ENCODE results near the gene ACTN1. TPM values are rescaled to one million over a fixed set of nuclear protein-coding genes. Genes with fewer than 3 reads are reported as not detected.

ACTN1 gene
- polyA plus RNA-seq, 1 of the 3 experiments (the other 2 are of a cell fraction): 319 TPM

DNA sequence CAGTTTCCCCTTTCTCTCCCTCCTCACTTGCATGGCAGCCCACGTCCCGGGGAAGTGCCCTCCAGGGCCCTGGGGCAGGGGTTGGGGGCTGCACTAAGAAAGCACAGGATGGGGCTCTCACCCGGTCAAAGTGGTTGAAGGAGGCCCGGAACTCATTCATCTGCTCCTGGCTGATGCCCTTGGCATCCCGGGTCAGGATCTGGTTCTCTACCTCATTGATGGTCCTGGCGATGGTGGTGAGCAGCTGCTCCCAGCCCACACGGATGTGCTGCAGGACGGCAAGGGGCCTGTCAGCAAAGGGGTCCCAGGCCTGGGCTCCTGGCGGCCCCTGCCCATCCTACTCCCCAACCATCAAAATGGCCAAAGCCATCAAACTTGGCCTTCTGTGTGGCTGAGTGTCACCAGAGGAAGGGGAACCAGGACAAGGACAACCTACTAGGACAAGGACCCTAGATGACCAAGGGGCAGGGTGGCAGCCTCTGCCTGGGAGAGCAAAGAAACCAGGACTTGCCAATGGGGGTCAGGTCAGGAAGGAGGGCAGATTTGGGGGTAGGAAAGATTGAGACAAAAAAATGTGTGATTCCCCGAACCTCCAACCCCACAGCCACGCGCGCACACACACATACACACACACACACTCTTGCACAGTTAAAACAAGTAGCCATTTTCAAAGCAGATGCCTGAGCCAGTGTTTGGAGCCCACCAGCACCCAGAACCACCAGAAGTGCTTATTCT is 99.1 kb downstream of the ACTN1 start:
- Histone ChIP-seq H3K9me3 (no peaks in the 10 kb centered on the region), H3K4me2 (no peak overlapping the region), H3K9ac (no peak overlapping the region), H3K9me2 (no peaks in the 10 kb centered on the region), H4K20me1 (ENCODE audit: insufficient read depth) (peaks cover 11% of the 10 kb centered on the region; the same call in 1 of the 2 replicates), H3K27ac (ENCODE audit: low read depth in 2 of 2, low read length in 1 of 2) (no peak overlapping the region), H3F3A (replicated peaks; ENCODE audit: insufficient read depth) (peaks cover 27% of the 10 kb centered on the region), H3K4me1 (ENCODE audit: control insufficient read depth in 1 of 2, insufficient read depth in 2 of 2, low read depth in 1 of 2, low read length in 1 of 2) (peaks cover 4 to 6% of the 10 kb centered on the region in 2 experiments; a peak in 2 of 4 replicates), H2AFZ (ENCODE audit: low read depth) (no peak overlapping the region), H3K4me3 (ENCODE audit: low read depth in 2 of 2, low read length in 1 of 2) (no peak overlapping the region), H3K79me2 (ENCODE audit: insufficient read depth) (peaks cover 38% of the 10 kb centered on the region; the same call in 1 of the 2 replicates), H3K36me3 (replicated peaks in 1 of 2; ENCODE audit: control insufficient read depth in 1 of 2, insufficient read depth in 2 of 2, low read length in 1 of 2) (peaks cover 75 to 92% of the 10 kb centered on the region in 2 experiments), H3K27me3 (ENCODE audit: insufficient read depth) (no peaks in the 10 kb centered on the region)
- WGBS (ENCODE audit: low lambda C conversion rate): 97% methylated on average over 10 of the region's 13 CpGs
- ChIA-PET POLR2A (no interaction called here), CTCF (interaction anchor here (0.7 to 2.6 kb wide), 2 partner anchors 9 to 16 kb away, joined by 4 to 8 read pairs; no protein-coding TSS in a partner anchor)
- TF ChIP-seq, protein P1, sequence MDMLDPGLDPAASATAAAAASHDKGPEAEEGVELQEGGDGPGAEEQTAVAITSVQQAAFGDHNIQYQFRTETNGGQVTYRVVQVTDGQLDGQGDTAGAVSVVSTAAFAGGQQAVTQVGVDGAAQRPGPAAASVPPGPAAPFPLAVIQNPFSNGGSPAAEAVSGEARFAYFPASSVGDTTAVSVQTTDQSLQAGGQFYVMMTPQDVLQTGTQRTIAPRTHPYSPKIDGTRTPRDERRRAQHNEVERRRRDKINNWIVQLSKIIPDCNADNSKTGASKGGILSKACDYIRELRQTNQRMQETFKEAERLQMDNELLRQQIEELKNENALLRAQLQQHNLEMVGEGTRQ (IDR thresholded peaks at IDR 0.05; ENCODE audit: borderline replicate concordance, low read depth, low read length): no peak
- TF ChIP-seq MEF2A (IDR thresholded peaks at IDR 0.05; ENCODE audit: borderline replicate concordance, low read depth): no peak
- TF ChIP-seq, protein P2, sequence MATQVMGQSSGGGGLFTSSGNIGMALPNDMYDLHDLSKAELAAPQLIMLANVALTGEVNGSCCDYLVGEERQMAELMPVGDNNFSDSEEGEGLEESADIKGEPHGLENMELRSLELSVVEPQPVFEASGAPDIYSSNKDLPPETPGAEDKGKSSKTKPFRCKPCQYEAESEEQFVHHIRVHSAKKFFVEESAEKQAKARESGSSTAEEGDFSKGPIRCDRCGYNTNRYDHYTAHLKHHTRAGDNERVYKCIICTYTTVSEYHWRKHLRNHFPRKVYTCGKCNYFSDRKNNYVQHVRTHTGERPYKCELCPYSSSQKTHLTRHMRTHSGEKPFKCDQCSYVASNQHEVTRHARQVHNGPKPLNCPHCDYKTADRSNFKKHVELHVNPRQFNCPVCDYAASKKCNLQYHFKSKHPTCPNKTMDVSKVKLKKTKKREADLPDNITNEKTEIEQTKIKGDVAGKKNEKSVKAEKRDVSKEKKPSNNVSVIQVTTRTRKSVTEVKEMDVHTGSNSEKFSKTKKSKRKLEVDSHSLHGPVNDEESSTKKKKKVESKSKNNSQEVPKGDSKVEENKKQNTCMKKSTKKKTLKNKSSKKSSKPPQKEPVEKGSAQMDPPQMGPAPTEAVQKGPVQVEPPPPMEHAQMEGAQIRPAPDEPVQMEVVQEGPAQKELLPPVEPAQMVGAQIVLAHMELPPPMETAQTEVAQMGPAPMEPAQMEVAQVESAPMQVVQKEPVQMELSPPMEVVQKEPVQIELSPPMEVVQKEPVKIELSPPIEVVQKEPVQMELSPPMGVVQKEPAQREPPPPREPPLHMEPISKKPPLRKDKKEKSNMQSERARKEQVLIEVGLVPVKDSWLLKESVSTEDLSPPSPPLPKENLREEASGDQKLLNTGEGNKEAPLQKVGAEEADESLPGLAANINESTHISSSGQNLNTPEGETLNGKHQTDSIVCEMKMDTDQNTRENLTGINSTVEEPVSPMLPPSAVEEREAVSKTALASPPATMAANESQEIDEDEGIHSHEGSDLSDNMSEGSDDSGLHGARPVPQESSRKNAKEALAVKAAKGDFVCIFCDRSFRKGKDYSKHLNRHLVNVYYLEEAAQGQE (IDR thresholded peaks at IDR 0.05; ENCODE audit: low read depth, low read length): no peak
- TF ChIP-seq POLR2AphosphoS5 (IDR thresholded peaks at IDR 0.05; ENCODE audit: low read depth, low read length): 0 out of 2 replicates have a peak, but pooled peaks have one; percentile 5
- no peak for TF ChIP-seq JUND (IDR thresholded peaks at IDR 0.05)
- TF ChIP-seq TCF12 (IDR thresholded peaks at IDR 0.05): no peak
- TF ChIP-seq RCOR1 (IDR thresholded peaks at IDR 0.05; ENCODE audit: low read length): no peak
- no peak for TF ChIP-seq GABPA (IDR thresholded peaks at IDR 0.05; ENCODE audit: low read depth)
- no peak for TF ChIP-seq FOSL2 (IDR thresholded peaks at IDR 0.05; ENCODE audit: borderline replicate concordance, low read depth)
- no peak for DNase-seq

DNA sequence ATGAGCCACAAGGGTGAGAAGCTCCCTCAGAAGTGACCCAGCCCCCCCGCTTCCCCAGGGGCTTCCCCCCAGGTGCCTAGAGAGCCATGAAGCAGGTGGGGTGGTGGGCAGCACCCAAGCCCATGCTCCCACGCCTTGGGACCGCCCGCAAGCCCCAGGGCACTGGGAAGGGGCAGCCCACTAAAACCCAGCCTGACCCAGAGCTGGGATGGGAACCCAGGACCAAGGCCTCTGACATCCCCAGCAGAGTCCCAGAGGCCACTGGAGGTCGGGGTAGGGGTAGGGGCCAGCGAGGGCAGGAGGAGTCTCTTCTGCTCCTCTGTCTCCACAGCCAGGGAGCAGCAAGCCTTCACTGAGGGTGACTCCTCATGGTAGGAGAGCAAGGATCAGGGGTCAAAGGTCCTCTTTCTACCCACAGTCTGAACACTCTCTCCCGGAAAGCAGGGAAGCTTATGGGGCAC is 99.8 kb downstream of the ACTN1 start:
- H3K4me3 ChIP-seq (ENCODE audit: low read depth in 2 of 2, low read length in 1 of 2): no peak overlapping the region
- H3K36me3 ChIP-seq (replicated peaks in 1 of 2; ENCODE audit: control insufficient read depth in 1 of 2, insufficient read depth in 2 of 2, low read length in 1 of 2): peaks cover 77 to 92% of the 10 kb centered on the region in 2 experiments
- peaks cover 0 to 2% of the 10 kb centered on the region in 2 experiments; a peak in 1 of 4 replicates for H3K4me1 ChIP-seq (ENCODE audit: control insufficient read depth in 1 of 2, insufficient read depth in 2 of 2, low read depth in 1 of 2, low read length in 1 of 2)
- H3K9ac ChIP-seq: no peak overlapping the region
- no peak overlapping the region for H3K27ac ChIP-seq (ENCODE audit: low read depth in 2 of 2, low read length in 1 of 2)
- H3K27me3 ChIP-seq (ENCODE audit: insufficient read depth): no peaks in the 10 kb centered on the region
- no peak overlapping the region for H3K4me2 ChIP-seq
- WGBS (ENCODE audit: low lambda C conversion rate): 91% methylated on average over 6 of the region's 7 CpGs
- DNase-seq: no peak
- H2AFZ ChIP-seq (ENCODE audit: low read depth): no peak overlapping the region
- H3K9me3 ChIP-seq: no peaks in the 10 kb centered on the region
- ChIA-PET POLR2A (no interaction called here), CTCF (interaction anchor here (0.7 to 2.6 kb wide), 2 partner anchors 8 to 16 kb away, joined by 4 to 8 read pairs; no protein-coding TSS in a partner anchor)
- peaks cover 38% of the 10 kb centered on the region; the same call in 1 of the 2 replicates for H3K79me2 ChIP-seq (ENCODE audit: insufficient read depth)
- no peaks in the 10 kb centered on the region for H3K9me2 ChIP-seq
- H4K20me1 ChIP-seq (ENCODE audit: insufficient read depth): peaks cover 8% of the 10 kb centered on the region; the same call in 1 of the 2 replicates
- H3F3A ChIP-seq (replicated peaks; ENCODE audit: insufficient read depth): peaks cover 27% of the 10 kb centered on the region
- TF ChIP-seq RCOR1 (IDR thresholded peaks at IDR 0.05; ENCODE audit: low read length) (no peak), POLR2AphosphoS5 (IDR thresholded peaks at IDR 0.05; ENCODE audit: low read depth, low read length) (no peak), TAF1 (IDR thresholded peaks at IDR 0.05; ENCODE audit: borderline replicate concordance, low read depth, low read length) (no peak), RFX5 (IDR thresholded peaks at IDR 0.05; ENCODE audit: low read length) (no peak), YY1 (IDR thresholded peaks at IDR 0.05; ENCODE audit: low read depth) (no peak), SMC3 (IDR thresholded peaks at IDR 0.05; ENCODE audit: low read depth, low read length) (no peak), EZH2phosphoT487 (IDR thresholded peaks at IDR 0.05; ENCODE audit: borderline replicate concordance, low read depth) (no peak)
- TF ChIP-seq, protein P2 (IDR thresholded peaks at IDR 0.05; ENCODE audit: low read depth, low read length): no peak
- TF ChIP-seq, protein P3, sequence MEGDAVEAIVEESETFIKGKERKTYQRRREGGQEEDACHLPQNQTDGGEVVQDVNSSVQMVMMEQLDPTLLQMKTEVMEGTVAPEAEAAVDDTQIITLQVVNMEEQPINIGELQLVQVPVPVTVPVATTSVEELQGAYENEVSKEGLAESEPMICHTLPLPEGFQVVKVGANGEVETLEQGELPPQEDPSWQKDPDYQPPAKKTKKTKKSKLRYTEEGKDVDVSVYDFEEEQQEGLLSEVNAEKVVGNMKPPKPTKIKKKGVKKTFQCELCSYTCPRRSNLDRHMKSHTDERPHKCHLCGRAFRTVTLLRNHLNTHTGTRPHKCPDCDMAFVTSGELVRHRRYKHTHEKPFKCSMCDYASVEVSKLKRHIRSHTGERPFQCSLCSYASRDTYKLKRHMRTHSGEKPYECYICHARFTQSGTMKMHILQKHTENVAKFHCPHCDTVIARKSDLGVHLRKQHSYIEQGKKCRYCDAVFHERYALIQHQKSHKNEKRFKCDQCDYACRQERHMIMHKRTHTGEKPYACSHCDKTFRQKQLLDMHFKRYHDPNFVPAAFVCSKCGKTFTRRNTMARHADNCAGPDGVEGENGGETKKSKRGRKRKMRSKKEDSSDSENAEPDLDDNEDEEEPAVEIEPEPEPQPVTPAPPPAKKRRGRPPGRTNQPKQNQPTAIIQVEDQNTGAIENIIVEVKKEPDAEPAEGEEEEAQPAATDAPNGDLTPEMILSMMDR (IDR thresholded peaks at IDR 0.05): no peak
